GM21447 (cell line): Measurements from ENCODE around the gene AQP7.
"Not testable (repeated sequence)": the region's sequence is repeated elsewhere in the genome, so short reads cannot be mapped to it uniquely, and the experiment has no call there.

ENCODE experiments used
- ATAC-seq: cut with Tn5 transposase; IDR thresholded peaks from one replicate; pipeline ENCODE4 v1.9.1; 2021; ENCODE audit not compliant: unreplicated experiment

The AQP7 gene

DNA sequence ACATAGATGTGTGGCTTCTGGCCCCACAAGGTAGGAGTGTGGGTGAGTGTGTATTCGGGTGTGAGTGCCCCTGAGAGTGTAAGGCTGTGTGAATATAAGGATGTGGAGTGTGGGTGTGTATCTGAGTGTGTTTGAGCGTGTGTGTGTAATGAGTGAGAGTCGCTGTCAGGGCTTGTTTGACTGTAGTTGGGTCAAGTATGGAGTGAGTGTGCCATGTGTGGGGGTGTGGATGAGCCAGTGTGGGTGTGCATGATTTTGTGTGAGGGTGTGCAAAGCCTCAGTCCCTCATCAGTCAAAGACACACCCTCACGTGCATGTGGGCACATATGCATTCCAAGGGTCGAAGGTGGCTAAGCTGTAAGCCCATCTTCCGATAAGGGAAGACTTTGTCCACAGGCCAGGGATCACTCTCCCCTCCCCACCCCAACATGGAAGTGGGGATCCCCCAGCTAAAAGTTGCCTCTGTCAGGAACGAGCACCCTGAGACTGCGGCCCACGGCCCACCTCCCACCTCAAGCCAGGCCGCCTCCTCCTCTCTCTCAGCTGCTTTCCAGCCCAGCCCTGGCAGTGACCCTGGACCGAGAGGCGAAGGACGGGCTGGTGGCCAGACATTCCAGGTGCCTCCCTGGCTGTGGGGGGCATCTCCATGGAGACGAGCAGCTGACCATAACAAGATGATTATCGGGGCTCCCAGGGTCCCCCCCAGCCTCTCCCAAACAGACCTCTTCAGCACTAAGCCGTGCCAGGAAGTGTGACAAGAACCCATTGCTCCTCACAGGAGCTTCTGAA is 32.1 kb upstream of the AQP7 start:
- ATAC-seq = no peak

DNA sequence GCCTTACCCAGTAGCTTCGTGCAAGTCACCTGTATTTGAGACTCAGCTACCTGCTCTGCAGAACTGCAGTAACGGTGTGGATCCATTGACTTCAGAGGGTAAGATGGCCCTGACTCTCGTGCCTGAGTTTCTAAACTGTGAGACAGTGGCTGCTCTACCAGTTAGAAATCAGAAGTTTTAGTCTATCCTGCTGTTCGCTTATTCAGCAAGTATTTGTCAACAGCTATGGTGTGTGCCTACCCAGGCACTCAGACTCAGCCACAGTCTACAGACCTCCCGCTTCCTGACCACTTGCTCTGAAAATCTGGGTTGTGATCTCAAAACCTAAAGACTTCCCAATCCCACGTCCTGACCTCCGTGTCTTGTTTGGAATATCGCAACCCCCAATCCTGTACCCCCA is 31.5 kb upstream of the AQP7 start:
- no peak for ATAC-seq

DNA sequence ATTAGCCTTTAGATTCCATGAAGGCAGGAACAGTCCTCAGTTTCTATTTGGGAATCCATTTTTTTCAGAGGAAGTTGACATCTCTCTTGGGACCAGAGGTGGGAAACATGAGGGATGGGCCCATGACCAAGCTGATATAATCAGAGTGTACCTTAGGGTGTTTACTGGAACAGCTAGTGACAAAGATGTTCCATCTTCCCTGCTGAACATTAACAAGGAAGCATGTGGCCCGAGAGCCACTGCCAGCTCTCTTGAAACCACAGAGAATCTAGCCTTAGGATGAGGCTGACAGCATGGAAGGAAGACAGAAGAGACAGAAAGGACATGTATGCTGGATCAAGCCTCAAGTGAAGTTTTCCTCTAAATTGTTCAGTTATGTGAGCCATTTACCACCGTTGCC is 29.1 kb upstream of the AQP7 start:
- ATAC-seq = no peak

DNA sequence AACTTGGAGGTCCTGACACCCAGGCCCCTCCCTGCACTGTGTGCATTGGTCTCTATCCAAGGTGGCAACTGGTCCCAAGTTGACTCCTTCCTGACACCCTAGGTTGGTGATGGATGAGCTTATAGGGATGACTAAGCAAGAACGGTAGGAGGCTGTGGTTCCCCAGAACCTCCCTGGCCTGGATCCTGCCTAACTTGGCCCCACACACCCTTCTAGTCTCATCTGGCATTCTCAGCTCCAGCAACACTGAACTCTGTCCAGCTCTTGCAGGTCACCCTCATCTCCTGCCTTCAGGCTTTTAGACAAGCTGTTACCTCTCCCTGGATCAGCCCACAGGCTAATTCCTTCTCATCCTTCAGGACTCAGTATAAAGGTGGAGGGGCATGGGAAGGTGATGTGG is 28.6 kb upstream of the AQP7 start:
- no peak for ATAC-seq

DNA sequence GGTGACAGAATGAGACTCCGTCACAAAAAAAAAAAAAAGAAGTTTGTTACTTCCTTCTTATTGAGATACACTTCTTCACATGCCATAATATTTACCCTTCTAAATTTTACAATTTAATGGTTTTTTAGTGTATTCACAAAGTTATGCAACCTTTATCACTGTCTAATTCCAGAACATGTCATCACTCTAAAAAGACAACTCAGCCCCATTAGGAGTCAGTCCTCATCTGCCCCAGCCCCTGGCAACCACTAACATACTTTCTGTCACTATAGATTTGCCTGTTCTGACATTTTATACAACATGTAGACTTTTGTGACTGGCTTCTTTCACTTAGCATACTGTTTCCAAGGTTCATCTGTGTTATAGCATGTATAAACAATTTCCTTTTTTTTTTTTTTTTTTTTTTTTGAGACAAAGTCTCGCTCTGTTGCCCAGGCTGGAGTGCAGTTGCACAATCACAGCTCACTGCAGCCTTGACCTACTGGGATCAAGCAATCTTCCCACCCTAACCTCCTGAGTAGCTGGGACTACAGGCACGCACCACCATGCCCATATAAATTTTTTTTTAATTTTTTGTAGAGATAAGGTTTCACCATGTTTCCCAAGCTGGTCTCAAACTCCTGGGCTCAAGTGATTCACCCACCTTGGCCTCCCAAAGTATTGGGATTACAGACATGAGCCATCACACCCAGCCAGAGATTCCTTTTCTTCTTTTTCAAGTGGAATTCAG is 27.1 kb upstream of the AQP7 start:
- ATAC-seq = no peak

DNA sequence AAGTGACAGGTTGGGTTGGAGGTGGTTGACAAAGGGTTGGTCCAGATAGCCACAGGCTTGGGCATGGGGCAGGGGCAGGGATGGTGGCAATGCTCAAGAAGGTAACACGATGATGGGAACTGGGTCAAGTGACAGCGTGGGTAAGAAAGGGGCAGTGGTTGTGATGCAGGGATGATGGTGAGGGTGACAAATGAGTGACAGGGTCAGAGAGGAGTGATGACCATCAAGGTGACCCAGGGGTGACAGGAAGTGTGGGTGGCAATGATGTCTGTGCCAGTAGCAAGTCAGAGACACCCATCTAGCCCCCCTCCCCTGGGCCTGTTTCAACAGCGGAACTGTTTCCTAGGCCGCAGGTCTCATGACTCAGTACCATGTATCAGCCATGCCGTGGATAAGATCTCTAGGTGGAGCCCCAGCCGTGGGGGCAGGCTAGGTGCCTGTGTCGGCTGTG is 24.5 kb upstream of the AQP7 start:
- ATAC-seq = no peak

DNA sequence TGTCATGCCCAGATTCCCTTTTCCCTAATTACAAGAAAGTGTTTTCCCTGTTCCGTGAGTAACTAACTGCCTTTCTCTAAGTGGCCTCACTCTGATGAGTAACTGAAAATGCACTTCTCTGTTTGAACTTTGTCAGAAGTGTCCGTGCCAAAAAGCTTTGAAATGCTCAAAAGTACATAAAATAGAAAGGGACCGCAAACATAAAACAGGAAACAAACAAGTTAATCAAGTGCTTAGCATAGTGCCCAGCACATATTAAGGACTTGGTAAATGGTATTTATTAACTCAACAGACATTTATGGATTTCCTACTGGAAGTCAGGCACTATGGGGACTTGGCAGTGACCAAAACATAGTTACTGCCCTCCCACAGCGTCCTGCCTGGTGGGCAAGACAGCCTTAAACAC is 22.8 kb upstream of the AQP7 start:
- no peak for ATAC-seq

DNA sequence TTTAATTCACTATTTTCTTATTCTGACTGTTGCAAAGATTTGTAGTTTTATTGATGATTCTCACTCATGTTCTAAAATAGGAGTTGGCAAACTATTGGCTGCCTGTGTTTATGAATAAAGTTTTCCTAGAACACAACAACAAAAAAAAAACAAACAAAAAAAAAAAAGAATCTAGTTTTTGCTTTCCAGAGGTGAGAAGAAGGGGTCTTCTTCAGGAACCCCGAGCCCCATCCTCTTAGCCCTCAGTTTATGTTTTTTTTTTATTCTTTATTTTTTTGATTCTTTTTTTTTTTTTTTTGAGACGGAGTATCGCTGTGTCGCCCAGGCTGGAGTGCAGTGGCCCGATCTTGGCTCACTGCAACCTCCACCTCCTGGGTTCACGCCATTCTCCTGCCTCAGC is 22.1 kb upstream of the AQP7 start:
- not testable (repeated sequence) for ATAC-seq

DNA sequence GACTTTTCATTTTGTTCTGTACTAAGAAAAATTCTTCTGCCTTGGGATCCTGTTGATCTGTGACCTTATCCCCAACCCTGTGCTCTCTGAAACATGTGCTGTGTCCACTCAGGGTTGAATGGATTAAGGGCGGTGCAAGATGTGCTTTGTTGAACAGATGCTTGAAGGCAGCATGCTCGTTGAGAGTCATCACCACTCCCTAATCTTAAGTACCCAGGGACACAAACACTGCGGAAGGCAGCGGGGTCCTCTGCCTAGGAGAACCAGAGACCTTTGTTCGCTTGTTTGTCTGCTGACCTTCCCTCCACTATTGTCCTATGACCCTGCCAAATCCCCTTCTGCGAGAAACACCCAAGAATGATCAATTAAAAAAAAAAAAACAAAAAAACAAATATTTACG is 21.7 kb upstream of the AQP7 start:
- ATAC-seq = not testable (repeated sequence)

DNA sequence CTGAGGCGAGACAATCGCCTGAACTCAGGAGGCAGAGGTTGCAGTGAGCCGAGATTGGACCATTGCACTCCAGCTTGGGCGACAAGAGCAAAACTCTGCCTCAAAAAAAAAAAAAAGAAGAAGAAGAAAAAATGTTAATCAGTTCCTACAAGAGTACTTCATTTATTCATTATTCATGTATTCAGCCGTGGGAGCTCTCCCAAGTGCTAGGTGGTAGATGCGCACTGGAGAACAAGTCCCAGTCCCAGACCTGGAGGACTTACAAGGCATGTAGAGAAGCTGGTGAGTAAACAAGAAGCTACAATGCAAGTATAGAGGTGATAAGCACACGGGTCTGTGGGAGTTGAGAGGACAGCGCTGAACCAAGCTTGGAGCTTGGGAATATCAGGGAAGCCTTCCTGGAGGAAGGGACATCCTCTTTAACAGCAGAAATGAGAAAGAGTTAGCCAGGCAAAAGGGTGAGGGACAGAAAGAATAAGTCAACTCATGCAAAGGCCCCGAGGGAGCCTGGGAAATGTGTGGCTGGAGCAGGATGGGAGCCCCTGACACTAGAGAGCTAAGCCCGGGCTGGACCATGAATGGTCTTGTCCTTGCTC is 17.4 kb upstream of the AQP7 start:
- ATAC-seq = no peak

DNA sequence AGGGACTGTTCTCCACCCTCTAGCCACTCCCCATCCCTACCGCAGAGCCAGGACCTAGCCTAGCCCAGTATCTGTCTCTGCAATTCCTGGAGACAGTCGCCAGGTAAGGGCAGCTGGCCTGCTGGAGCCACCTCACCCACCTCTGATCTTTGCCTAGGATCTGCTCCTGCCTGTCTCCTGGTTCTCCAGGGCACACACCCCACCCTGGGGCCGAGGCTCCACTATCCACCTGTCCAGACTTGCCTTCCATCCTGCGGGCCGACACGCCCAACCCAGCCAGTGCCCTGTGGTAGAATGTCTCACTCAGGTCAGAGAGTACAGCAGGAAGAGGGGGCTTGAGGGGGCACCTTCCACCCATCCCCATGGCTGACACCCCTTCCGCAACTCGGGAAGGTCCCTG is 15.7 kb upstream of the AQP7 start:
- ATAC-seq = no peak

DNA sequence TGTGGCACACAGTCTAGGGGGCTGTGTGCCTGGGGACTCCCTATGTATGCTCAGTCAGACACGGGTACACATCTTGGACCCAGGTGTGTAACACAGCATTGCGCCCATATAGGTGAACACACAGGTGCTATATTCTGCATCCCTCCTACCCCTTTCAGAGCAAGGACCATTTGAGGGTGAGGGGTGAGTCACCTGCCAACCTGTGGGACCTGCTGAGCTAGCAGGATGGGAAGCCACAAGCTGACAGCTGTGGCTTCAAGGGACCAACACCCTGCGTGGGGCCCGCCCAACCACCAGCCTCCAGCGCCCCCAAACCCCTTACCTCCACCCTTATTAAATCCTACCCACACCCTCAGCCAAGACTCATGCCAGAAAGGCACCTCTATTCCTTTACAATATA is 14.6 kb upstream of the AQP7 start:
- no peak for ATAC-seq

DNA sequence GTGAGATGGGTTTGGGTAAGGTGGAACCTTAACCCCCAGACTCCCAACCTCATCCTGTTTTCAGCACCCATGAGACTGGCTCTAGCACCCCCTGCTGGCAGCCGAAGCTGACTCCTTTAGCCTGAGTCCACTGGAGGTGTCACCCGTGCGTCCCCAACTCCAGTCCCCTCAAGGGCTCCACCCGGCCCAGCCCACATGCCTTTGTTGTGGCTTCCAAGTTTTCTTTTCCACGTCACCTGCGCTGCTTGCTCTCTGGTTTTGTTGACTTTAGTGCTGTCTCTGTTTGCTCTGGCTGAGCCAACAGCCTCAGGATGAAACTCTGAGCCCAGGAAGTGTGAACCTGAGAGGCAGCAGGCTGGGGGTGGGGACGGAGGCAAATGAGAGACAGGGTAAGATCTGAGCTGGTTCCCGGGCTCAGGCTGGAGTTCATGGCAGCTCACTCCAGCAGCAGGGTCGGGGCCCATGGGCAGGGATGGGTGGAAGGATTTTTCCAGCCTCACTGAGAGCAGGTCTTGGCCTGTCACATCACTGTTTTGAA is 13.2 kb upstream of the AQP7 start:
- no peak for ATAC-seq

DNA sequence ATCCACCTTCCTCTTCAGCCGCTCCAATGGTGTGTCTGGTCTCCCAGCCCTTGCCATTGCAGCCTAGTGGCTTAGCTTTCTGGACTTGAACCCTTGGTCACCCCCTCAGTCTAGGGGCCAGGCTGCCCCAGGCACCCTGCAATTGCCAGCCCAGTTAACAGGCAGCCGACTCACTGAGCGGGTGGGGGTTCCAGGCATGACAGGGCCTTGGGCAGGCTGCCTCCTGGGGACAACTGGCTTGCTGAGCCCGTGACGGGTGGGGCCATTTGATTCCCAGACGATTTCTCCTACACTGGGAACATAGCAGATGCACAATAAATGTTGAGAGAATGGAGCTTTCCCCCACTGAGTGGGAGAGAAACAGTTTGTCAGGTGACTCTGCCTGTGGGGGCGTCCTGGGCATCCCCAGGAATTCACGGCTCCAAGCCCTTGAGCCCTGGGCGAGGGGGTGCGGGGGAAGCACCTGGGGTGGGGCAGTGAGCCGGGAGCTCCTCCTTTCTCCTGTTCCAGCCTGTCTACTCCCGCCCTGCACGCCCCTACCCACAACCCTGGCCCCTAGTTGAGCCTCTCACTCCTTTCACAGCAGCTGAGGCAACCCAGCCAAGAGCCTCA is 12.6 kb upstream of the AQP7 start:
- ATAC-seq = no peak

DNA sequence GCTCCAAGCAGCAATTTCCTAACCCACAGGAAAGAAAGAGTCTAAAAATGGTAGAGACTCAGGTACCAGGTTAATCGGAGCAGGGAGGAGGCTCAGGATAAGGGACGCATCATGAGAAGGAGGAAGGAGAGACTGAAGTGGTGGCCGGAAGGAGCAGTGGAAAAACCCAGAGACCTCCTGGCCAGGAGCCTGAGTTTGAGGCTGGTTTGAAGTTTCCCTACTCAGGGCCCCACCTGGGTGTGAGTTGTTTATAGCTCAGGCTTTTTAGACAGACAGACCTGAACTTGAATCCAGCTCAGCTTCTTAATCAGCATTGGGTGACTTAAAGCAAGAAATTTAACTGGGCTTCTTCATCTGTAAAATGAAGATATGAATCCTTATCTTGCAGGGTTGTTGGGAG is 11.9 kb upstream of the AQP7 start:
- ATAC-seq = no peak

DNA sequence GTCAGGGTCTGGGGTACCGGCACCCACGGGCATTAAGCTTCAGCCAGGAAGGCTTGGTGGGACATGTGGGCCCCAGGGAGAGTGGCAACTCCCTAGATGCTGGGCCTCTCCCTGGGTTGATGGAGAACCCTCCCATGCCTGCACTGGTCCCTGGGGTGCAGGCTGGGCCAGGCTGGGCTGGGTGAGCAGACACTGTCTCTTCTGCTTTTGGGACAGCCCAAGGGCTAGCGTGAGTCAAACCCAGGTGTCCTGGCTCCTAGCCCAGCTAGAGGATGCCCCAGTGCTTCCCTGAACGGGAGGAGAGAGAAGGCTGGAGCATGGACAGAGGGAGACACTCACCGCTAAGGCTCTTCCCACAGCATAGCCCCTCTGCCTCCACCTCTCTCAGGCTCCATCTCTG is 5.7 kb upstream of the AQP7 start:
- ATAC-seq = no peak

DNA sequence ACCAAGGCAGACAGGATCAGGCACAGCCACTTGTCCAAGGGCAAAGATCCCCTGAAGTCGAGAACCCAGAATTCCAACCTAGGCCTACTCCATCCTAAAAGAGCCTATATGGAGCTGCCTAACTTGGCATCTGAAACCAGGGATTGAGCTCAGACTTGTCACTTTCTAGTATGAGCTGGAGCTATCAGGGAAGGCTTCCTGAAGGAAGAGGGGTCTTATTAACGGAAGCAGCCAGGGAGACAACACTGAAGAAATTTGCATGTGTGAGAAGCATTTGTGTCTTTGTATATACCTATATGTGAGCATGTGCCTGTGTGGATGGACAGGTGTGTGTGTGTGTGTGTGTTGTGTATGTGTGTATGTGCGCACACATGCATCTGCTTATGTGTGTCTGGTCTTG is 4.7 kb upstream of the AQP7 start:
- ATAC-seq = no peak

DNA sequence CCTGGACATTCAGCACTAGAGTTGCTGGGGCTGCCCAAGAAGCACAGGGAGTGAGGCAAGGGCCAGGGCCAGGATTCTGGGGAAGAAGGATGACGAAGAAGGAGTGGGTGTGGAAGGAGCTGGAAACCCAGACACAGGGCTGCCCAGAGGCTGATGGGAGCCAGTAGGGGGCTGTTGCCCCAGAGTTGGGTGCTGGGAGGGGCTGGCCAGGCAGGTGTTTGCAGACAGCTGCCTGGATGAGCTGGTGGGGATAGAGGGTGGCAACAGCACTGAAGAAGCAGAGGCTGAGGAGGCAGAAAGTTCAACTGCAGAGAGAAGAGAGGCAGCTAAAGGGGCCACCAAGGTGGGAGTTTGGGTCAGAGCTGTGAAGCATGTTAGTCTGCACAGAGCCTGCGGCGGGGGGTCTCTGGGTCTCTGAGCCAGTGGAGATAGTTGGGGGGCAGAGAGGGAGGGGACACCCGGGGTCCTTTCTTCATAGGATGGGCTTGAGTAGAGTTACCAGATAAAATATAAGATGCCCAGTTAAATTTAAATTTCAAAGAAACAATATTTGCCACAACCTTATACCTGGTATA is 2.5 kb upstream of the AQP7 start:
- ATAC-seq = no peak

DNA sequence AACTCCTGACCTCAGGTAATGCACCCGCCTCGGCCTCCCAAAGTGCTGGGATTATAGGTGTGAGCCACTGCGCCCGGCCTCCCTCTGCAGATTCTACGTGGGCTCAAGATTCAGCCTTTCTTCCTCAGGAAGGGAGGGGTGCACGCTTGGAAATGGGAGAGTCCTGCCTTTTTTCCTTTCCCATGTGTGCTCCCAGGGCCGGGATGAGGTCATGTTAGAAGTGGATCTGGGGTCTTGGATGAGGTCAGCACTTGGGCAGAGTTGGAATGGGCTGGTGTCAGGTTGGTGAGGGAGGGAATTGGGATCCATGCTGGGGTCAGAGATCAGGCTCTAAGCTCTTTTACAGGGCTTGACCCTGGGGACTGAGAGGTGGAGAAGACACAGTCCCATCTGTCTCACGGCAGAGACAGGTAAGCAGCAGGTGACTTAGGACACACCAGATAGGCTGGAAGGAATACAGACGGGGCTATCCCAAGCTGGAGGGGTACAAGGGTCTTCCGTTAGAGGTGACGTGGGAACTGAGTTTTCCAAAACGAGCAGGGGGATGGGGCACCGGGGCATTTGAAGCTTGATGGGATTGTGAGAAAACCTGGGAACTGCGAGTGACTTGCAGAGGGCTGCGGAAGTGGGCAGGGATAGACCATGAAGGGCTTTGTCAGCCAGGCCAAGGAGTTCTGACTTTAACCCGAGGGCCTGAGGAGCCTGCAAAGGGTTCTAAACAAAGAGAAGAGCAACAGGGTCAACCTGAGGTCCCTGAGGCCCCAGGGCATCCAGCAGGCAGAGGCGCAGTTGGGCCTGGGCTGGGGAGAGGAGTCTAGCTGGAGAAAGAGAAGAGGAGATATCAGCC is 1.8 kb upstream of the AQP7 start:
- ATAC-seq = no peak

DNA sequence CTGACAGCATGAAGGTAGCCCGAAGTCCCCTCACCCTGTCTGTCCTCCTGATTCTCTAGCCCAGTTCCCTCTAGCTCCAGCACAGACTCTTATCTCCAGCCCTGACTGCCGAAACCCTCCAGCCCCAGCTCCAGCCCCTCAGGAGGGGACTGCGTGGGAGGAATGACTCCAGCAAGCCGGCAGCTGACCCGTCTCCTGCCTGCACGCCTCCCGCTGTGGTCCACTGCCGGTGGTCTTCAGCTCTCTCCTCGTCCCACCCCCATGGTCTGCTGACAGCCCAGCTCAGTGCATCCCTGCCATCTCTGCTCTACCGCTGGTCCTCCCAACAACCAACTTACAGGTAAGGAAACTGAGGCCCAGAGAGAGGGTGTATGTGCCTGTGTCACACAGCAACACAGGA is 559 bp downstream of the AQP7 start:
- ATAC-seq = not testable (repeated sequence)
